Fibroblast of lung (primary cell): ENCODE data around the gene IGFBP2.

Experiments used
- CTCF ChIP-seq, 2 donors: IDR thresholded peaks in 1 of 2; conservative IDR thresholded peaks in 1 of 2; 1 replicate in 1 of 2; 2 replicates in 1 of 2; pipeline ENCODE4 v1.5.1; 2011 to 2012; ENCODE audit warnings: low read length in 2 of 2, control low read depth in 1 of 2, inconsistent platforms in 1 of 2, low read depth in 1 of 2, mild to moderate bottlenecking in 1 of 2
- EZH2 ChIP-seq: IDR thresholded peaks from 2 replicates; pipeline ENCODE4 v1.5.1; 2012; ENCODE audit warnings: low read length, control low read depth, mild to moderate bottlenecking; ENCODE audit errors: missing control alignments

GRCh38 chr2:216674376-216674775, 41.2 kb downstream of the IGFBP2 start:
- TF ChIP-seq EZH2: no peak
- TF ChIP-seq CTCF (conservative IDR thresholded peaks at IDR 0.05 in 1 of 2, IDR thresholded peaks at IDR 0.05 in 1 of 2; ENCODE audit: low read depth in 1 of 2, low read length in 2 of 2): no peak
